ENCODE data around the gene AK5.

DNA sequence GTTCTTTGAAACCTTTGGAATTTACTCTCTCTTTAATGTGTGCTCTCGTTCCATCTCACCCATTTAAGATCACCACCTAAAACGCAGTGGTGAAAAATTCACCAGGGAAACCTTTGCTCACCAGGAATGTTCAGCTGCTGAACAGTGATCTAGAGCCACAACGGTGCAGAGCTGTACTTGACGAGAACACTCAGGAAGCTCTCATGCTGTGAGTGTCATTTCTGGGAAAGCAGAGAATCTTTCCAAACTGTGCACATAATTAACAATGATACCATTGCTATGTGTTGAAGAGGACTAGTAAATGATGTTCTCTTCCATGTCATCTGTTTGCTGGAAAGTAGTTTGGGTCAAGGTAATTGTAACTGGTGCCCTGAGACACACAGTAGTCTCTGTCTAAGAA, 283.5 kb downstream of the AK5 start:
- TF ChIP-seq, protein P1, sequence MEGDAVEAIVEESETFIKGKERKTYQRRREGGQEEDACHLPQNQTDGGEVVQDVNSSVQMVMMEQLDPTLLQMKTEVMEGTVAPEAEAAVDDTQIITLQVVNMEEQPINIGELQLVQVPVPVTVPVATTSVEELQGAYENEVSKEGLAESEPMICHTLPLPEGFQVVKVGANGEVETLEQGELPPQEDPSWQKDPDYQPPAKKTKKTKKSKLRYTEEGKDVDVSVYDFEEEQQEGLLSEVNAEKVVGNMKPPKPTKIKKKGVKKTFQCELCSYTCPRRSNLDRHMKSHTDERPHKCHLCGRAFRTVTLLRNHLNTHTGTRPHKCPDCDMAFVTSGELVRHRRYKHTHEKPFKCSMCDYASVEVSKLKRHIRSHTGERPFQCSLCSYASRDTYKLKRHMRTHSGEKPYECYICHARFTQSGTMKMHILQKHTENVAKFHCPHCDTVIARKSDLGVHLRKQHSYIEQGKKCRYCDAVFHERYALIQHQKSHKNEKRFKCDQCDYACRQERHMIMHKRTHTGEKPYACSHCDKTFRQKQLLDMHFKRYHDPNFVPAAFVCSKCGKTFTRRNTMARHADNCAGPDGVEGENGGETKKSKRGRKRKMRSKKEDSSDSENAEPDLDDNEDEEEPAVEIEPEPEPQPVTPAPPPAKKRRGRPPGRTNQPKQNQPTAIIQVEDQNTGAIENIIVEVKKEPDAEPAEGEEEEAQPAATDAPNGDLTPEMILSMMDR (IDR thresholded peaks at IDR 0.05) = no peak
- TF ChIP-seq EP300 (IDR thresholded peaks at IDR 0.05) (no peak), POLR2A (IDR thresholded peaks at IDR 0.05) (no peak)

Measured in suprapubic skin (tissue), 3 donors.